ENCODE measurements around the gene CCNB1IP1.

DNA sequence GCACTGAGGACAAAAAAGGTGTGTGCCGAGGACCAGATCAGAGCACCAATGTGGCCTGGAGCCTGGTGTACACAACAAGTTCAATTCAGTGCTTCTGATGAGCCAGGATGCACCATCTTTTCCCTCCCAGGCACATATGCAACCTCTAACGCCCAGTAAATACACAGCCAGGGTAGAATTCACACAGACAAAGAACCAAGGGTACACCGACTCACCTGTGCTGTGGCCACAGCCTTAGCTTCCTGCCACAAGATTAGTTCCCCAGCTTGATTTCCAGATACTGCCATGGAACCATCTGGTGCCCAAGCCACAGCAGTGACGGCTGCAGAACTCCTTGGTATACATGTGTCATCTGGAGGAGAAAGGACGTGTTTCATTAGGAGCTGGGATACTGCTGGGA lies 39.7 kb upstream of the CCNB1IP1 start:
- TF ChIP-seq, protein P1, sequence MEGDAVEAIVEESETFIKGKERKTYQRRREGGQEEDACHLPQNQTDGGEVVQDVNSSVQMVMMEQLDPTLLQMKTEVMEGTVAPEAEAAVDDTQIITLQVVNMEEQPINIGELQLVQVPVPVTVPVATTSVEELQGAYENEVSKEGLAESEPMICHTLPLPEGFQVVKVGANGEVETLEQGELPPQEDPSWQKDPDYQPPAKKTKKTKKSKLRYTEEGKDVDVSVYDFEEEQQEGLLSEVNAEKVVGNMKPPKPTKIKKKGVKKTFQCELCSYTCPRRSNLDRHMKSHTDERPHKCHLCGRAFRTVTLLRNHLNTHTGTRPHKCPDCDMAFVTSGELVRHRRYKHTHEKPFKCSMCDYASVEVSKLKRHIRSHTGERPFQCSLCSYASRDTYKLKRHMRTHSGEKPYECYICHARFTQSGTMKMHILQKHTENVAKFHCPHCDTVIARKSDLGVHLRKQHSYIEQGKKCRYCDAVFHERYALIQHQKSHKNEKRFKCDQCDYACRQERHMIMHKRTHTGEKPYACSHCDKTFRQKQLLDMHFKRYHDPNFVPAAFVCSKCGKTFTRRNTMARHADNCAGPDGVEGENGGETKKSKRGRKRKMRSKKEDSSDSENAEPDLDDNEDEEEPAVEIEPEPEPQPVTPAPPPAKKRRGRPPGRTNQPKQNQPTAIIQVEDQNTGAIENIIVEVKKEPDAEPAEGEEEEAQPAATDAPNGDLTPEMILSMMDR (conservative IDR thresholded peaks at IDR 0.05; ENCODE audit: low read length): no peak
- no peak for TF ChIP-seq EZH2phosphoT487 (IDR thresholded peaks at IDR 0.05; ENCODE audit: borderline replicate concordance)

Measured in Loucy (cell line).